Uterus (tissue), 4 donors: ENCODE measurements around the gene RGS10. TPM values are rescaled to one million over a fixed set of nuclear protein-coding genes. Genes with fewer than 3 reads are reported as not detected.

Experiments used
- DNase-seq, 2 donors: peaks; one replicate each; pipeline ENCODE4 v3.0.0-alpha.2; 2019 to 2020
- H3K27ac ChIP-seq, 2 donors: fragments of 200-600 bp; sonication (generic); 1 replicate in 1 of 2; 2 replicates in 1 of 2; pipeline ENCODE4 v1.5.1; 2016 to 2018
- H3K27me3 ChIP-seq, 2 donors: fragments of 200-600 bp; sonication (generic); one replicate each; pipeline ENCODE4 v1.5.1; 2018 to 2019; ENCODE audit warnings: control low read depth in 1 of 2
- H3K36me3 ChIP-seq, 2 donors: fragments of 200-600 bp; sonication (generic); one replicate each; pipeline ENCODE4 v1.5.1; 2019; ENCODE audit warnings: control low read depth in 1 of 2
- H3K4me1 ChIP-seq, 2 donors: fragments of 200-600 bp; sonication (generic); one replicate each; pipeline ENCODE4 v1.5.1; 2018 to 2019; ENCODE audit warnings: control low read depth in 1 of 2
- H3K4me3 ChIP-seq, 2 donors: fragments of 200-600 bp; sonication (generic); 1 replicate in 1 of 2; 2 replicates in 1 of 2; pipeline ENCODE4 v1.5.1; 2018 to 2019; ENCODE audit warnings: mild to moderate bottlenecking in 1 of 2
- H3K9me3 ChIP-seq, 2 donors: fragments of 200-600 bp; sonication (generic); one replicate each; pipeline ENCODE4 v1.5.1; 2019; ENCODE audit warnings: control low read depth in 1 of 2
- POLR2A ChIP-seq, 2 donors: fragments of 450-650 bp; IDR thresholded peaks; one replicate each; pipeline ENCODE4 v1.6.1; 2016; ENCODE audit warnings: antibody characterized with exemption in 2 of 2, mild to moderate bottlenecking in 1 of 2, moderate library complexity in 1 of 2
- intact Hi-C: fragments of 100-400 bp; cut with DNase I; formaldehyde crosslinking; loops from one replicate; pipeline ENCODE4 v1.15.1; 2023; ENCODE audit warnings: low total_unique reads
- total RNA-seq, 4 donors: library from RNA; depleted of rRNA in 3 of 4; stranded (reverse); fragments of >200 nt in 3 of 4; gene quantifications; one replicate each; pipeline versions ENCODE4 v1.1.0 to v1.2.4, GENCODE V29; 2014 to 2023
- TF ChIP-seq, protein P1 (sequence below), 4 experiments: fragments of 200-600 bp in 2 of 4; fragments of 450-650 bp in 2 of 4; sonication (generic) in 2 of 4; IDR thresholded peaks; one replicate each; pipeline ENCODE4 v1.5.1; 2016 to 2019; ENCODE audit warnings: antibody characterized with exemption in 4 of 4, mild to moderate bottlenecking in 2 of 4, moderate library complexity in 1 of 4
- donor health status: DM: yes; HTN: yes; CAD: no.

Gene RGS10
- total RNA-seq, 4 donors from 2014 or later, result 29.1 to 165 (median 64.1) TPM

DNA sequence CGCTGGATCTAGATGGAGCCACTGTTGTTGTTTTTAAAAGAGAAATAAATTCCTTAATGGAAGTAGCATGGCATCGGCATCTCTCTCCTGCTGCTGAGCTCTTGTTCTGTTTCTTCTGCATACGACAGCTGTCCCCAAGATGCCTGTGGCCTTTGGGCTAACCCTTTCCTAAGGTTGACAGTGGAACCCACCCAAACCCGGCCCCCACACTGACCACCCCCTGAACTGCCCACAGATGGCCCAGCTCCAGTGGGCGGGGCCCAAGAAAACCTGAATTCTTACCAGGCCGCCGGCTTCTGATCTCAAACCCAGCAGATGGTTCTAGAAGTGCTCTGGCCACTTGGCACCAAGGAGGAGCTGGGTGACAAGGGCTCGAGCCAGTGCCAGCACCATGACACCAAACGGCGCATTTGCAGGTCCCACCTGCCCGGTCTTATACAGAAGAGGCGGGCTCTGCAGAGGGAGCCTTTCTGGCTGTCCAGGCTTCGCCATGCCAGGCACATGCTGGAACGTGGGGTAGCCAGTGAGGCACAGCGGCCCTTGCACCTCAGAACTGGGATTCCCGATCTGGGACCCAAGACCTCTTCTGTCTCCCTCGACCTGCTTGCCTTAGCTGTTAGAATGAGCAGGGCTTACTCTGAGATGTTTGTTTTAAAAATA lies 82.7 kb downstream of the RGS10 start:
- Histone ChIP-seq H3K27ac (no peak overlapping the region), H3K9me3 (no peaks in the 10 kb centered on the region), H3K4me1 (no peaks in the 10 kb centered on the region), H3K27me3 (no peaks in the 10 kb centered on the region), H3K36me3 (no peaks in the 10 kb centered on the region), H3K4me3 (no peak overlapping the region)
- intact Hi-C loops, result no loop called here
- peak in 1 of 2 donors; percentile 14 for DNase-seq
- no peak for TF ChIP-seq POLR2A (IDR thresholded peaks at IDR 0.05)
- TF ChIP-seq, protein P1, sequence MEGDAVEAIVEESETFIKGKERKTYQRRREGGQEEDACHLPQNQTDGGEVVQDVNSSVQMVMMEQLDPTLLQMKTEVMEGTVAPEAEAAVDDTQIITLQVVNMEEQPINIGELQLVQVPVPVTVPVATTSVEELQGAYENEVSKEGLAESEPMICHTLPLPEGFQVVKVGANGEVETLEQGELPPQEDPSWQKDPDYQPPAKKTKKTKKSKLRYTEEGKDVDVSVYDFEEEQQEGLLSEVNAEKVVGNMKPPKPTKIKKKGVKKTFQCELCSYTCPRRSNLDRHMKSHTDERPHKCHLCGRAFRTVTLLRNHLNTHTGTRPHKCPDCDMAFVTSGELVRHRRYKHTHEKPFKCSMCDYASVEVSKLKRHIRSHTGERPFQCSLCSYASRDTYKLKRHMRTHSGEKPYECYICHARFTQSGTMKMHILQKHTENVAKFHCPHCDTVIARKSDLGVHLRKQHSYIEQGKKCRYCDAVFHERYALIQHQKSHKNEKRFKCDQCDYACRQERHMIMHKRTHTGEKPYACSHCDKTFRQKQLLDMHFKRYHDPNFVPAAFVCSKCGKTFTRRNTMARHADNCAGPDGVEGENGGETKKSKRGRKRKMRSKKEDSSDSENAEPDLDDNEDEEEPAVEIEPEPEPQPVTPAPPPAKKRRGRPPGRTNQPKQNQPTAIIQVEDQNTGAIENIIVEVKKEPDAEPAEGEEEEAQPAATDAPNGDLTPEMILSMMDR (IDR thresholded peaks at IDR 0.05), result no peak

DNA sequence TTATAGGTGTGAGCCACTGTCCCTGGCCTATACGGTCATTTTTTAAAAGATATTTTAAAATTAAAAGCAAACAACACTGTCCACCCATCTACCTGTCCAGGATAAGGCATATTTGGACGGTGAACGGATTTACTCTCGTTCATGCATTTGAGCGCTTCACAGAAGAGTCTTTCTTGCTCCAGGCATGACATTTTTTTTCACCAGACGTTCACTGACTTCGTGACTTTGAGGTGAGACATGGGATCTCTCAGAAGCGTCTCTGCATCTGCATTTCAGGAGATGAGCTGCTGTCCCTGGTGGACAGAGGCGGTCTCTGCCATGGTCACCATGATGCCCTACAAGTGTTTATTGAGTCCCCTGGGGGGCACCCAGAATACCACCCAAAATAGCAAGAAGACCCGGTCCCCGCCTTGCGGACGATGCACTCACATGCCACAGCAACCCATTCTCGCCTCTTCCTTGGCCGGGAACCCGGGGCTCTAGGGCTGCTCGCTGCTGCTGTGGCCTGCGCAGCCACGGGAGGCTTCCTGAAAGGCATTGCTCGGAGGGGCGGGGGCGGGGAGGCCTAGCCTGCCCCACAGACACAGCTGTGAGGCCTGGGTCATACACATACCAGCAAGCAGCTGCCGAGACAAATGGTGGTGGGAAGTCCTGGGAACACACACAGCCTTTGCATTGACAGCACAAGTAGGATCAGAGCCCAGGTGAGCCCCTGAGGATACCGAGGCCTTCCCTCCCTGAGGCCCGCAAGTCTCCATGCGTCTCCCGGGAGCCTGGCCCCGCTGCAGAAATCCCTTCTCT lies 84.4 kb downstream of the RGS10 start:
- Histone ChIP-seq H3K27me3 (no peaks in the 10 kb centered on the region), H3K27ac (no peak overlapping the region), H3K9me3 (no peaks in the 10 kb centered on the region), H3K4me3 (no peak overlapping the region), H3K36me3 (no peaks in the 10 kb centered on the region), H3K4me1 (no peaks in the 10 kb centered on the region)
- no peak for DNase-seq
- TF ChIP-seq POLR2A (IDR thresholded peaks at IDR 0.05), result no peak
- TF ChIP-seq, protein P1 (IDR thresholded peaks at IDR 0.05), result no peak
- intact Hi-C loops, result no loop called here

DNA sequence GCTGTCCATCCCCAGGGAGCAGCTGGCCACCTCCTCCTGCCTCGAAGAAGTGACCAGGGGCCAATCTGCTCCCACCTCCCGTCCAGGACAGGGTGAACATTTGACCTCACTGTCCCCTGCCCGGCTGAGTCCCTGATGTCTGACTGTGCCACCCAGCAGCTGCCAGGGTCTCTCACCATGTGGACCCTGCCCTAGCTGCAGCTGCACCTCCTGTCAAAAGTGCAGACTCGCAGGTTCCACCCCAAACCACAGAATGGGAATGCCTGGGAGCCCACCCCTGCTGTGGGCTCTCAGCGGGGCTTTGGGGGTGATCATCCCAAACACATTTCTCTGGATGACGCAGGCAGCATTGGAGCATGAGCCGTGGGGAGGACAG lies 86.1 kb downstream of the RGS10 start:
- no peak overlapping the region for H3K27ac ChIP-seq
- H3K4me1 ChIP-seq, result no peaks in the 10 kb centered on the region
- no peak for DNase-seq
- H3K4me3 ChIP-seq, result no peak overlapping the region
- TF ChIP-seq, protein P1 (IDR thresholded peaks at IDR 0.05), result no peak
- intact Hi-C loops, result no loop called here
- no peaks in the 10 kb centered on the region for H3K36me3 ChIP-seq
- H3K27me3 ChIP-seq, result no peaks in the 10 kb centered on the region
- no peaks in the 10 kb centered on the region for H3K9me3 ChIP-seq

DNA sequence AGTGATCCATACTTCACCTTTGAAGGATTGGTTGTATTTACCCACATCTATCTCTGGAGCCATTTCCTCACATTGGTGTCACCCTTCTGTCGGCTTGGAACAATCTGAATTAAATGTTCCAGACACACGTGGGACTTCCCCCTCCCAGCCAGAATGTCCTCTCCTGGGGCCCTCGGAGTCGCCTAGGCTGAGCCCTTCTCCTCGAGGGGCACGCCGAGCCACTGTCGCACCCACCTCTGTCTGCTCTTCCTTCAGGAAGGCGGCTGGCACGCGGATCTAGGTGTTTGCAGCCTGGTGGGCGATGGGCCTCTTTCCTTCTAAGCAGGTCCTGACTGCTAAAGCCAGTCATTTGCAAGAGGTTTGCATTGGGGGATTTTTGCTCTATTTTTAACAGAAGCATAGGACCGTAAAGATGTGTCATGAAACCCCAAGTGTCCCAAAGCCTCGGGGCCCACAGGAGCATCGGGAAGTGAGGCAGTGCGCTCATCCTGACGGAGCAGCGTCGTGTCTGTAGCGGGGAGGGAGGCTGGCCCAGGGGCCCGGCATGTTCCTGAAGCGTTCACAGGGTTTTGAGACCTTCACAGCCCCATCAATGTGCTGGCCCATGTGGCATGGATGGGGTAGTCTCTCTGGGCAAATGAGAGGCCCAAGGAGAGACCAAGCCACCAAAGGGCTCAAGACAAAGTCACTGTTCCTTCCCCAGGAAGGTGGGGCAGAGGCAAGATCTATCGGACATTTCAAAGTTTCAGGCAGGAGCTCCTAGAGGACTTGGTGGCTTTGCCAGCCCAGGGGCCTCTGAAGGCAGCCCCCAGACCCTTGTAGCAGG lies 86.7 kb downstream of the RGS10 start:
- no peaks in the 10 kb centered on the region for H3K9me3 ChIP-seq
- no peak overlapping the region for H3K4me3 ChIP-seq
- TF ChIP-seq POLR2A (IDR thresholded peaks at IDR 0.05), result no peak
- TF ChIP-seq, protein P1 (IDR thresholded peaks at IDR 0.05), result no peak
- DNase-seq, result no peak
- H3K4me1 ChIP-seq, result no peaks in the 10 kb centered on the region
- H3K27me3 ChIP-seq, result no peaks in the 10 kb centered on the region
- no peak overlapping the region for H3K27ac ChIP-seq
- intact Hi-C loops, result no loop called here
- no peaks in the 10 kb centered on the region for H3K36me3 ChIP-seq
